ENCODE measurements around the gene DCAKD. TPM values are rescaled to one million over a fixed set of nuclear protein-coding genes. Genes with fewer than 3 reads are reported as not detected.

The DCAKD gene
- total and polyA plus RNA-seq, 2 experiments from 2014 or later: 29.9 to 47.4 TPM

GRCh38 chr17:45018848-45019711 is 32.4 kb downstream of the DCAKD start:
- Histone ChIP-seq H3K9me2 (replicated peaks; ENCODE audit: insufficient read depth) (no peaks in the 10 kb centered on the region), H3K9me3 (ENCODE audit: low read depth) (no peaks in the 10 kb centered on the region), H3K79me2 (no peaks in the 10 kb centered on the region), H3K4me2 (peak overlapping the region; percentile 99), H2AFZ (peak overlapping the region; percentile 75), H3K27me3 (peaks cover 4% of the 10 kb centered on the region), H3K4me1 (ENCODE audit: insufficient read depth) (peaks cover 31% of the 10 kb centered on the region), H3K36me3 (replicated peaks; ENCODE audit: insufficient read depth, low read depth) (no peaks in the 10 kb centered on the region), H3K27ac (no peak overlapping the region), H3K4me3 (peak overlapping the region; percentile 29), H4K20me1 (ENCODE audit: insufficient read depth, poor library complexity, severe bottlenecking) (no peaks in the 10 kb centered on the region)
- DNase-seq (ENCODE audit: low spot score): peak; percentile 81
- TF ChIP-seq EZH2 (IDR thresholded peaks at IDR 0.05; ENCODE audit: borderline replicate concordance) (no peak), CTCF (IDR thresholded peaks at IDR 0.05; ENCODE audit: poor library complexity) (peak; percentile 51), EZH2phosphoT487 (IDR thresholded peaks at IDR 0.05; ENCODE audit: low read depth, severe bottlenecking, unreplicated experiment) (no peak)
- 5% methylated on average over 25 of the region's 82 CpGs for WGBS (ENCODE audit: low lambda C conversion rate, missing lambda C conversion rate)

GRCh38 chr17:45018514-45018847 is 33.0 kb downstream of the DCAKD start:
- Histone ChIP-seq H2AFZ (peak overlapping the region; percentile 75), H3K27me3 (peaks cover 4% of the 10 kb centered on the region), H3K9me3 (ENCODE audit: low read depth) (no peaks in the 10 kb centered on the region), H4K20me1 (ENCODE audit: insufficient read depth, poor library complexity, severe bottlenecking) (no peaks in the 10 kb centered on the region), H3K4me2 (peak overlapping the region; percentile 99), H3K9me2 (replicated peaks; ENCODE audit: insufficient read depth) (no peaks in the 10 kb centered on the region), H3K79me2 (no peaks in the 10 kb centered on the region), H3K4me1 (ENCODE audit: insufficient read depth) (peaks cover 31% of the 10 kb centered on the region), H3K4me3 (peak overlapping the region; percentile 29), H3K27ac (no peak overlapping the region), H3K36me3 (replicated peaks; ENCODE audit: insufficient read depth, low read depth) (no peaks in the 10 kb centered on the region)
- WGBS (ENCODE audit: low lambda C conversion rate, missing lambda C conversion rate): 33% methylated on average over 4 of the region's 4 CpGs
- TF ChIP-seq EZH2phosphoT487 (IDR thresholded peaks at IDR 0.05; ENCODE audit: low read depth, severe bottlenecking, unreplicated experiment): no peak
- DNase-seq (ENCODE audit: low spot score): no peak

GRCh38 chr17:45016823-45017222 is 34.6 kb downstream of the DCAKD start:
- no peak for TF ChIP-seq EZH2 (IDR thresholded peaks at IDR 0.05; ENCODE audit: borderline replicate concordance)
- no peak for TF ChIP-seq EZH2phosphoT487 (IDR thresholded peaks at IDR 0.05; ENCODE audit: low read depth, severe bottlenecking, unreplicated experiment)
- H3K79me2 ChIP-seq: no peaks in the 10 kb centered on the region
- H3K27ac ChIP-seq: no peak overlapping the region
- H3K4me2 ChIP-seq: no peak overlapping the region
- no peaks in the 10 kb centered on the region for H3K9me3 ChIP-seq (ENCODE audit: low read depth)
- 74% methylated on average over 5 of the region's 5 CpGs for whole genome bisulfite sequencing (ENCODE audit: low lambda C conversion rate, missing lambda C conversion rate)
- H3K4me1 ChIP-seq (ENCODE audit: insufficient read depth): peaks cover 32% of the 10 kb centered on the region
- DNase-seq (ENCODE audit: low spot score): no peak
- peaks cover 4% of the 10 kb centered on the region for H3K27me3 ChIP-seq
- no peak overlapping the region for H3K4me3 ChIP-seq
- H4K20me1 ChIP-seq (ENCODE audit: insufficient read depth, poor library complexity, severe bottlenecking): no peaks in the 10 kb centered on the region
- no peak overlapping the region for H2AFZ ChIP-seq
- H3K36me3 ChIP-seq (replicated peaks; ENCODE audit: insufficient read depth, low read depth): no peaks in the 10 kb centered on the region
- no peaks in the 10 kb centered on the region for H3K9me2 ChIP-seq (replicated peaks; ENCODE audit: insufficient read depth)

GRCh38 chr17:45016237-45016636 is 35.2 kb downstream of the DCAKD start:
- no peak overlapping the region for H3K4me3 ChIP-seq
- H3K79me2 ChIP-seq: no peaks in the 10 kb centered on the region
- no peak for TF ChIP-seq EZH2 (IDR thresholded peaks at IDR 0.05; ENCODE audit: borderline replicate concordance)
- no peak for DNase-seq (ENCODE audit: low spot score)
- H3K9me3 ChIP-seq (ENCODE audit: low read depth): no peaks in the 10 kb centered on the region
- 72% methylated on average over 7 of the region's 7 CpGs for WGBS (ENCODE audit: low lambda C conversion rate, missing lambda C conversion rate)
- H3K27me3 ChIP-seq: peaks cover 4% of the 10 kb centered on the region
- no peak overlapping the region for H3K27ac ChIP-seq
- H3K4me2 ChIP-seq: no peak overlapping the region
- no peaks in the 10 kb centered on the region for H3K9me2 ChIP-seq (replicated peaks; ENCODE audit: insufficient read depth)
- H3K4me1 ChIP-seq (ENCODE audit: insufficient read depth): peaks cover 26% of the 10 kb centered on the region
- H3K36me3 ChIP-seq (replicated peaks; ENCODE audit: insufficient read depth, low read depth): no peaks in the 10 kb centered on the region
- H4K20me1 ChIP-seq (ENCODE audit: insufficient read depth, poor library complexity, severe bottlenecking): no peaks in the 10 kb centered on the region
- H2AFZ ChIP-seq: no peak overlapping the region
